Sigmoid colon (tissue), 7 donors: ENCODE measurements around the gene TBXAS1. TPM values are rescaled to one million over a fixed set of nuclear protein-coding genes. Genes with fewer than 3 reads are reported as not detected.

Experiments used
- DNase-seq: peaks from one replicate; pipeline ENCODE4 v3.0.0-alpha.2; 2019
- H3K27ac ChIP-seq, 4 donors: fragments of 200-600 bp; sonication (generic); one replicate each; pipeline ENCODE4 v1.5.1; 2016 to 2019; ENCODE audit warnings: mild to moderate bottlenecking in 1 of 4
- H3K27me3 ChIP-seq, 3 donors: fragments of 200-600 bp; sonication (generic); one replicate each; pipeline ENCODE4 v1.5.1; 2019; ENCODE audit warnings: mild to moderate bottlenecking in 1 of 3
- H3K36me3 ChIP-seq, 4 donors: fragments of 200-600 bp; sonication (generic); one replicate each; pipeline ENCODE4 v1.5.1; 2016 to 2019
- H3K4me1 ChIP-seq, 4 donors: fragments of 200-600 bp; sonication (generic); one replicate each; pipeline ENCODE4 v1.5.1; 2017 to 2019
- H3K4me3 ChIP-seq, 4 donors: fragments of 200-600 bp; sonication (generic); one replicate each; pipeline ENCODE4 v1.5.1; 2017 to 2019; ENCODE audit warnings: mild to moderate bottlenecking in 2 of 4, moderate library complexity in 1 of 4
- H3K9me3 ChIP-seq, 4 donors: fragments of 200-600 bp in 3 of 4; sonication (generic) in 3 of 4; one replicate each; pipeline versions ENCODE4 v1.5.1 to v1.6.1; 2013 to 2019
- EP300 ChIP-seq, 4 donors: sonication (generic); formaldehyde crosslinking; IDR thresholded peaks; one replicate each; pipeline ENCODE4 v1.6.1; 2017; ENCODE audit warnings: antibody characterized with exemption in 4 of 4
- POLR2A ChIP-seq, 2 donors: fragments of 450-650 bp; IDR thresholded peaks; one replicate each; pipeline ENCODE4 v1.6.1; 2016; ENCODE audit warnings: antibody characterized with exemption in 2 of 2, mild to moderate bottlenecking in 2 of 2, moderate library complexity in 2 of 2
- POLR2AphosphoS5 ChIP-seq, 4 donors: sonication (generic); formaldehyde crosslinking; IDR thresholded peaks; one replicate each; pipeline ENCODE4 v1.6.1; 2017; ENCODE audit warnings: antibody characterized with exemption in 4 of 4
- WGBS, 2 donors: extraction: QIAGEN DNeasy Blood & Tissue Kit; methylation state at CpG; one replicate each; pipeline ENCODE4 v1.1.7; 2013; 5-methylcytosine and 5-hydroxymethylcytosine counted together
- intact Hi-C: fragments of 100-400 bp; cut with DNase I; formaldehyde crosslinking; loops from one replicate; pipeline ENCODE4 v1.15.1; 2023
- polyA plus RNA-seq, 3 donors: library from polyadenylated mRNA; stranded (reverse); fragments of 200-250 nt; gene quantifications; one replicate each; pipeline ENCODE4 v1.2.3, GENCODE V29; 2013
- total RNA-seq, 4 donors: library from RNA; depleted of rRNA; stranded (reverse); fragments of >200 nt; gene quantifications; one replicate each; pipeline ENCODE4 v1.1.0, GENCODE V29; 2016
- TF ChIP-seq, protein P1 (sequence below), 4 experiments: fragments of 450-650 bp in 3 of 4; fragments of 200-600 bp in 1 of 4; IDR thresholded peaks; one replicate each; pipeline ENCODE4 v1.5.1; 2016 to 2019; ENCODE audit warnings: antibody characterized with exemption in 4 of 4, mild to moderate bottlenecking in 3 of 4, moderate library complexity in 2 of 4
- donor health status: healthy with polysubstance abuse.
- donor health status: Bipolar disorder and iron deficiency.
- donor health status: healthy.

TBXAS1 gene
- total and polyA plus RNA-seq, 7 donors = 6.0 to 28.2 (median 19.3) TPM

DNA sequence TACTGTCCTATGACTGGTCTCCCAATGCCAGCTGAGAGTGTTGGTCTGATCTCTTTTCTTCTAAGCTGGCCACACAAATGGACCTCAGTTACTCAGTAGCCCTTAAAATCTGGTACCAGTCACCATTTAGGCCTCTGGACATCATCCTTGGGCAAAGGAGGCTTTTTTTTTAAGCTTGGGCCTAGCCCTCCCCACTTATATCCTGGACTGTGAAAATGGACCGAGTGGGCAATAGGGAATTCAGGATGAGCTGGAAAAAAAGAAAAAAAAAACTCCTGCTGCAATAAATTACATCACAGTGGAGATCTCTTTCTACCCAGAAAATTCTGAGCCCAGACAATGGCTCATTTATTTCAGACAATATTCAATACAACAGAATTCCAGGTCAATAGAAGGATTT lies 165.3 kb downstream of the TBXAS1 start:
- no peak for TF ChIP-seq POLR2AphosphoS5 (IDR thresholded peaks at IDR 0.05)
- no peak for TF ChIP-seq EP300 (IDR thresholded peaks at IDR 0.05)
- TF ChIP-seq, protein P1, sequence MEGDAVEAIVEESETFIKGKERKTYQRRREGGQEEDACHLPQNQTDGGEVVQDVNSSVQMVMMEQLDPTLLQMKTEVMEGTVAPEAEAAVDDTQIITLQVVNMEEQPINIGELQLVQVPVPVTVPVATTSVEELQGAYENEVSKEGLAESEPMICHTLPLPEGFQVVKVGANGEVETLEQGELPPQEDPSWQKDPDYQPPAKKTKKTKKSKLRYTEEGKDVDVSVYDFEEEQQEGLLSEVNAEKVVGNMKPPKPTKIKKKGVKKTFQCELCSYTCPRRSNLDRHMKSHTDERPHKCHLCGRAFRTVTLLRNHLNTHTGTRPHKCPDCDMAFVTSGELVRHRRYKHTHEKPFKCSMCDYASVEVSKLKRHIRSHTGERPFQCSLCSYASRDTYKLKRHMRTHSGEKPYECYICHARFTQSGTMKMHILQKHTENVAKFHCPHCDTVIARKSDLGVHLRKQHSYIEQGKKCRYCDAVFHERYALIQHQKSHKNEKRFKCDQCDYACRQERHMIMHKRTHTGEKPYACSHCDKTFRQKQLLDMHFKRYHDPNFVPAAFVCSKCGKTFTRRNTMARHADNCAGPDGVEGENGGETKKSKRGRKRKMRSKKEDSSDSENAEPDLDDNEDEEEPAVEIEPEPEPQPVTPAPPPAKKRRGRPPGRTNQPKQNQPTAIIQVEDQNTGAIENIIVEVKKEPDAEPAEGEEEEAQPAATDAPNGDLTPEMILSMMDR (IDR thresholded peaks at IDR 0.05) = no peak
- no peak for TF ChIP-seq POLR2A (IDR thresholded peaks at IDR 0.05)
- Histone ChIP-seq H3K36me3 (no peaks in the 10 kb centered on the region), H3K27ac (no peak overlapping the region), H3K4me3 (no peak overlapping the region), H3K4me1 (no peaks in the 10 kb centered on the region), H3K9me3 (no peaks in the 10 kb centered on the region), H3K27me3 (no peaks in the 10 kb centered on the region)
- intact Hi-C loops = no loop called here
- WGBS, 2 donors = 82 to 87% methylated on average over 1 of the region's 1 CpG
- DNase-seq = no peak

DNA sequence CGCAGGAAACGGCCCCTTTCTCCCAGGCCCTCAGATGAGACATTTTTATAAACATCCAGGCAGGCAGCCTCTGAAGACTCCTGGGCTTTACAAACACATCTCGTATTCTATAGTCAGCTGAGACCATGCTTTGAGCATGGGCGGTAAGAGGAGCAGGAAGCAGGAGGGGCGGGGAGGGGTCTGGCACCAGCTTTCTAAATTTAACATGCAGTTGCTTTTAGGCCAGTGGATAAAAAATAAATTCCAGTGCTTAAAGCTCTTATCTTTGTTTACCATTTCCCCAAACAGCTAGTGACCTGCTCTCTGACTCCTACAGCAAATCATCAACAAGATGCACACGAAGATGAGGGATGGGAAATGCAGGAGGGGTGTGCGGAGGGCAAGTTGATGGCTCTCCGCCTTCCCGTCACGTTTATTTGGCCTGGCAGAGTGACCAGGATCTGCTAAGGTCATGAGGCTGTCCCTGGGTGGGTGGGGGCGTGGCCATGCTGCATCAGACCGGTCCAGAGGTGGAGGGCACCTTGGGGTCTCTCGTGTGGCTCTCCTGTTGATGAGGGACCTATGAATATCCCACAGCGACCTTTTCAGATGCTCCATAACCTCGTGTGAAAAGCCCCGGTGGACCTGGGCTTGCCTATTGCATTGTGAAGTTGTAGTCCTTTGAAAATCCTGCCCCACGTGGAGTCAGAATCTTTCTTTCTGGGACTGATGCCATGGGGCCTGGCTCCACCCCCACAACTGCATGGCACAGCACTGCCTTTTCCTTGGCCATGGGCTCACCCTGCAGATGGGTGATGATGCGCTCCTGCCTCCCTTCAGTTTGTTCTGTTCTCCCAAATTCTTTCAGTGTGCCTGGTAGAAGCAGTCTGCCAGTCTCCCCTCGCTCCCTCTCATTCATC lies 166.2 kb downstream of the TBXAS1 start:
- intact Hi-C loops = no loop called here
- no peaks in the 10 kb centered on the region for H3K36me3 ChIP-seq
- H3K27me3 ChIP-seq = no peaks in the 10 kb centered on the region
- H3K4me3 ChIP-seq = no peak overlapping the region
- no peaks in the 10 kb centered on the region for H3K4me1 ChIP-seq
- no peak overlapping the region for H3K27ac ChIP-seq
- H3K9me3 ChIP-seq = no peaks in the 10 kb centered on the region
- DNase-seq = no peak
- WGBS, 2 donors = 69 to 70% methylated on average over 19 of the region's 19 CpGs
- TF ChIP-seq POLR2AphosphoS5 (IDR thresholded peaks at IDR 0.05) = no peak
- TF ChIP-seq, protein P1 (IDR thresholded peaks at IDR 0.05) = no peak
- TF ChIP-seq EP300 (IDR thresholded peaks at IDR 0.05) = no peak
- no peak for TF ChIP-seq POLR2A (IDR thresholded peaks at IDR 0.05)

DNA sequence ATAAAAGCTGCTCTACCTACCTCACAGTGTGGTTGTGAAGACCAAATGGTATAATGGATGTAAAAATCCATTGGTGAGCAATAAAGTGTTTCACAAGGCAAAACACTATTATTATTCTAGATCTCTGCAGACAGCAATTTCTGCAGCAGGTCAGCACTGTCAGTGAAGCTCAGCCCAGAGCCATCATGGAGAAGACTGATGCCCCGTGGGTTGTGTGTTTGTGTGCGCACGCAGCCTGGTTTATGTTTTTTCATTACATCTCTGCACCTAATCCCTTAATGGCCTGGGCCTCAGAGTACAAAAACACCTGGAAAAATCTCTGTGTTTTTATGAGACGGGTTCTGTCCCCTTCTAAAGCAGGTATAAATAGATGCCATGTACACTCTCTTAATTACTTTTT lies 169.5 kb downstream of the TBXAS1 start:
- intact Hi-C loops = no loop called here
- TF ChIP-seq POLR2AphosphoS5 (IDR thresholded peaks at IDR 0.05) = no peak
- TF ChIP-seq EP300 (IDR thresholded peaks at IDR 0.05) = no peak
- TF ChIP-seq POLR2A (IDR thresholded peaks at IDR 0.05) = no peak
- TF ChIP-seq, protein P1 (IDR thresholded peaks at IDR 0.05) = no peak

DNA sequence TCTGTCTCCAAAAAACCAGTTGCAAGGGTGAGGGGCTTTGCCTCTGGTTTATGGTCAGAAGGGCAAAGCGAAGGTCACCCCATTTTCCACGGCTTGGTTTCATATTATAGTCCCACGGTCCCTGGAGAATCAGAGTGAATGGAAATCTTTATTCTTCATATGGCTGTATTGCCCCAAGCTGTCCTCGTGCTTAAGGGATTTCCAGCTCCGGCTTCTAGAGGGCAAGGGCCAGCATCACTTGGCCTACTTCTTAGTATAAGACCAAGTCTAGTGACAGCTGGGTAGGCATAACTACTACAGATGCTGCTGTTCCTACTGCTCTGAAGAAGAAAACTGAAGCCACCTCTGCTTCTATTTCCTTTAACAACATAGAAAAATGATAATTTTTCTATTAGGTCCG lies 170.5 kb downstream of the TBXAS1 start:
- Histone ChIP-seq H3K4me3 (no peak overlapping the region), H3K36me3 (no peaks in the 10 kb centered on the region), H3K9me3 (no peaks in the 10 kb centered on the region), H3K27me3 (no peaks in the 10 kb centered on the region), H3K27ac (no peak overlapping the region), H3K4me1 (no peaks in the 10 kb centered on the region)
- intact Hi-C loops = no loop called here
- no peak for TF ChIP-seq POLR2AphosphoS5 (IDR thresholded peaks at IDR 0.05)
- TF ChIP-seq, protein P1 (IDR thresholded peaks at IDR 0.05) = no peak
- TF ChIP-seq EP300 (IDR thresholded peaks at IDR 0.05) = no peak
- TF ChIP-seq POLR2A (IDR thresholded peaks at IDR 0.05) = no peak
- 93% methylated on average over 6 of the region's 6 CpGs for WGBS, 2 donors
- no peak for DNase-seq

More for the DNA sequence above, 169.5 kb downstream of the TBXAS1 start:
- Histone ChIP-seq H3K27me3 (no peaks in the 10 kb centered on the region), H3K27ac (no peak overlapping the region), H3K36me3 (no peaks in the 10 kb centered on the region), H3K4me1 (no peaks in the 10 kb centered on the region), H3K9me3 (no peaks in the 10 kb centered on the region), H3K4me3 (no peak overlapping the region)
- 93% methylated on average over 4 of the region's 4 CpGs for WGBS, 2 donors
- DNase-seq = no peak
